ENCODE results near the gene NDST1.

NDST1 gene

GRCh38 chr5:150557509-150557872, 49.6 kb downstream of the NDST1 start:
- H3K36me3 ChIP-seq (replicated peaks) = peaks cover 26% of the 10 kb centered on the region
- DNase-seq = no peak
- H3K27me3 ChIP-seq (replicated peaks) = no peaks in the 10 kb centered on the region
- no peak overlapping the region for H3K4me3 ChIP-seq (ENCODE audit: low read depth, low read length)
- H3K27ac ChIP-seq = no peak overlapping the region
- in situ Hi-C loops (cut with HindIII; ENCODE audit: low pct_ligation_motif_present, low sequenced_read_pairs) = loop anchor here (25.0 kb wide), 1 partner anchor 105 kb away; the partner anchor contains the start of gene MYOZ3
- no peak for TF ChIP-seq CTCF (IDR thresholded peaks at IDR 0.05; ENCODE audit: low read depth, low read length, missing control alignments)

GRCh38 chr5:150558088-150558621, 50.2 kb downstream of the NDST1 start:
- peaks cover 20% of the 10 kb centered on the region for H3K36me3 ChIP-seq (replicated peaks)
- no peak for DNase-seq
- TF ChIP-seq CTCF (IDR thresholded peaks at IDR 0.05; ENCODE audit: low read depth, low read length, missing control alignments) = no peak
- H3K27ac ChIP-seq = no peak overlapping the region
- no peak overlapping the region for H3K4me3 ChIP-seq (ENCODE audit: low read depth, low read length)
- in situ Hi-C loops (cut with HindIII; ENCODE audit: low pct_ligation_motif_present, low sequenced_read_pairs) = loop anchor here (25.0 kb wide), 1 partner anchor 104 kb away; the partner anchor contains the start of gene MYOZ3
- no peaks in the 10 kb centered on the region for H3K27me3 ChIP-seq (replicated peaks)

GRCh38 chr5:150559088-150559487, 51.2 kb downstream of the NDST1 start:
- Histone ChIP-seq H3K4me3 (ENCODE audit: low read depth, low read length) (no peak overlapping the region), H3K27me3 (replicated peaks) (no peaks in the 10 kb centered on the region), H3K36me3 (replicated peaks) (peaks cover 14% of the 10 kb centered on the region), H3K27ac (no peak overlapping the region)
- DNase-seq = no peak
- TF ChIP-seq CTCF (IDR thresholded peaks at IDR 0.05; ENCODE audit: low read depth, low read length, missing control alignments) = no peak
- in situ Hi-C loops (cut with HindIII; ENCODE audit: low pct_ligation_motif_present, low sequenced_read_pairs) = loop anchor here (25.0 kb wide), 1 partner anchor 103 kb away; the partner anchor contains the start of gene MYOZ3

- peaks cover 10% of the 10 kb centered on the region for H3K36me3 ChIP-seq (replicated peaks)
- no peak for TF ChIP-seq CTCF (IDR thresholded peaks at IDR 0.05; ENCODE audit: low read depth, low read length, missing control alignments)
- no peak overlapping the region for H3K4me3 ChIP-seq (ENCODE audit: low read depth, low read length)
- in situ Hi-C loops (cut with HindIII; ENCODE audit: low pct_ligation_motif_present, low sequenced_read_pairs) = loop anchor here (25.0 kb wide), 1 partner anchor 103 kb away; the partner anchor contains the start of gene MYOZ3
- DNase-seq = peak; percentile 50
- H3K27me3 ChIP-seq (replicated peaks) = no peaks in the 10 kb centered on the region
- no peak overlapping the region for H3K27ac ChIP-seq
Observed at GRCh38 chr5:150559701-150560100, 51.8 kb downstream of the NDST1 start.

GRCh38 chr5:150560401-150561191, 52.7 kb downstream of the NDST1 start:
- in situ Hi-C loops (cut with HindIII; ENCODE audit: low pct_ligation_motif_present, low sequenced_read_pairs) = loop anchor here (25.0 kb wide), 1 partner anchor 102 kb away; the partner anchor contains the start of gene MYOZ3
- Histone ChIP-seq H3K4me3 (ENCODE audit: low read depth, low read length) (no peak overlapping the region), H3K36me3 (replicated peaks) (peaks cover 10% of the 10 kb centered on the region), H3K27ac (no peak overlapping the region), H3K27me3 (replicated peaks) (no peaks in the 10 kb centered on the region)
- DNase-seq = peak; percentile 93
- peak; percentile 84 for TF ChIP-seq CTCF (IDR thresholded peaks at IDR 0.05; ENCODE audit: low read depth, low read length, missing control alignments)

All from brain microvascular endothelial cell (primary cell).